Left renal cortex interstitium (tissue), 4 donors: ENCODE measurements around the gene GARNL3. TPM values are rescaled to one million over a fixed set of nuclear protein-coding genes. Genes with fewer than 3 reads are reported as not detected.
A peak's percentile ranks its signal among the peaks of the same experiment; 100 is the strongest.

Source experiments
- DNase-seq, 4 donors: peaks; one replicate each; pipeline ENCODE4 v3.0.0-alpha.2; 2013; ENCODE audit warnings: low read depth in 4 of 4, low spot score in 2 of 4, missing footprints in 1 of 4
- polyA plus RNA-seq, 4 donors: library from polyadenylated mRNA; unstranded; fragments of 120-200 nt; gene quantifications; one replicate each; pipeline ENCODE4 v1.2.1, GENCODE V29; 2013; ENCODE audit not compliant: insufficient read length in 4 of 4

GARNL3 gene
- polyA plus RNA-seq, 4 donors: 12.9 to 19.8 (median 16.7) TPM

- DNase-seq: no peak
These were observed 31.6 kb upstream of the GARNL3 start for GRCh38 chr9:127232833-127233549.

DNA sequence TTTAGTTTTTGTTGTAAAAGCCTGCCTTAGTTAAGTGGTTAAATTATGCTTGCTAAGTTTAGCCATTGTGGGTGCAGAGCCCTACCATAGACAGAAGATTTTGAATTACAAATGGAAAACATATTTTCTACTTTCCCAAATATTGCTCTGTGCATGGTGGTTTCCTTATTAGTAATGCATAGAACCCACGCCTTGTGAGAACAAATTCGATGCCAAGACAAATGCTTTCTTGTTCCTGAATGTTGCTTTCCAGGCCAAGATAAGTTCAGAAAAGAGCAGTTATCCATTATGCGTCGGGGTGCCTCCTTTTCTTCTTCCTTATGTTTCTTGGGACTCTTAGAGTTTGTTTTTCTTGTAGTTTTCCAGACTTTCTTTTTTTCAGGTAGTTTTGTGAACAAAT, 31.0 kb upstream of the GARNL3 start:
- no peak for DNase-seq

DNA sequence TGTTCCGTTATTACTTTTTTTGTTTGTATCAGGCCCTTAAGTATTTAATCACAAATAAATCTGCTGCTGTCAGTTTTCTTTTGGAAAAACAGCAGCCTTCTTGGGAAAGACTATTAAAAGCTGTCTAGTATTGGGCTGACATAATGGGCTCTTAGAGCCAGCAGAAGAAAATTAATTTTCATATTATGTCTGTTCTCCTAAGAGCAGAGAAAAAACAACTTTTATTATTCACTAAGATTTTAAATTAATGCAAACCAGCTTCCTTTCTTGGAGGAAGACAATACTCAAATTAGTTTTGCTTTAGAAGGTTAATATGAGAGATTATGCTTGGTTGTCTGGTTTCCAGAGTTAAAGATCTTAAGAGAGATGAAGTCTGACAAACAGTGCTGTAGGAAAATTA, 30.6 kb upstream of the GARNL3 start:
- DNase-seq: no peak

- no peak for DNase-seq
These were observed 26.8 kb upstream of the GARNL3 start for GRCh38 chr9:127237801-127238200.

DNA sequence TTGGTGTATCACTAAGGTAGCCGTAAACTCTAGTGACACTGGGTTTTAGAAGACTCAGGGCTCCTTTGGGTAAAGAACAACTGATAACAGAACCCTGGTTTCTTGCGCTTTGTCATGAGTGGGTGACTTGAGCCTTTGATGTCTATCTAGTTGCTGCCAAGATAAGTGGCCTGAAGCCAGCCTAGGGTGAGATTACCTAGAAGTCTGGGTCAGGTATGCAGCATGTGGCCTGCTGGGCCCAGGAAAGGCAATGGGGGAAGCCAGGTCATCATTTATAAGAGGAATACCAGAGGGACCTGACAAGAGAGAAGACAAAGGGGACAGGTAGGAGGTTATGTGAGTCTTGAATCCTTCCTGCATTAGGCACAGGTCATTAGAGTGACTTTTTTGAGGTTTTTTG, 23.2 kb upstream of the GARNL3 start:
- DNase-seq: no peak

DNA sequence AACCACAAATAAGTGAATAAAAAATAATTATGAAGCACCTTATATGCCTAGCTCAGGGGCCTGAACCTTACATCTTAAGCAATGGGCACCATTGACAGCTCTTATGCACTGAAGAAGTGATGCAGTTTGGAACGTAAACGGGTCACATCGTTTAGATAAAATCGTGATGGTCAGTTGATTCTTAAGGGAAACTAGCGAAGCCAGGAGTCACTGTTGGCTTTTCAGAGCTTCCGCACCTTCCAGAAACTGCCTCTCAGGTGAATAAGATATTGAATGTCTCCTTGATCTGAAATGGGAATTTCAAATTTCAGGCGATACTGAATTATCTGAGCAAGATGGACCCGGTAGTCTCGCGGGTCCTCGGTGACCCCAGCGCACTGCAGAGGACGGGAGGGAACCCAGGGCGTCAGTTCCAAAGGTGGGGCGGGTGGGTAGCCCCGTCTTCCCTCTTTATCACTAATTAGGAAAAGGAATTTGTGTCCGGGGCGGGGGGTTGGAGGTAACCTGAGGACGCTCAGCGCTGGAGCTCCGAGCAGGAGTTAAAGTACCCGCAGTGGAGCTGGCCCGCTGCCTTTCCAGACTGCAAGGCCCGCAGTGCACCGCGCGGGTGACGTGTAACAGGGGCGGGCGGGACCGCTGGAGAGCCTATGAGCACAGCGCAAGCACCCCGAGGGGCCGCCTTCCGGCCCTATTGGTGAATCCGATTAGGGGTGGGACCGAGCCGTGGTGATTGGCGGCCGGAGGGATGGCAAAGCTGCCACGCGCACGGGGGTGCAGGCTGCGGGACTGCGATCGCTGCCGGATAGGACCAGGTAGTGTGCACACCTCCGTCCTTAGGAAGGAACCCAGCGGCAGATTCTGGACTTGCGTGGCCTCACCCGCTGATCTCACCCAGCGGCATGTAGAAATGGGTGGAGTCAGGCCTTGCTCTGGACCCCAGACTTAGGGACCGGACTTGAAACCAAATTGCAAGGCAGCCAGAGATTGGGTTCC, 19.7 kb upstream of the GARNL3 start:
- peak; percentile 74 to 94 (median 86) for DNase-seq

- DNase-seq: no peak
These were observed 18.9 kb upstream of the GARNL3 start for GRCh38 chr9:127245637-127246164.

GRCh38 chr9:127248241-127248640, 16.3 kb upstream of the GARNL3 start:
- DNase-seq: no peak

DNA sequence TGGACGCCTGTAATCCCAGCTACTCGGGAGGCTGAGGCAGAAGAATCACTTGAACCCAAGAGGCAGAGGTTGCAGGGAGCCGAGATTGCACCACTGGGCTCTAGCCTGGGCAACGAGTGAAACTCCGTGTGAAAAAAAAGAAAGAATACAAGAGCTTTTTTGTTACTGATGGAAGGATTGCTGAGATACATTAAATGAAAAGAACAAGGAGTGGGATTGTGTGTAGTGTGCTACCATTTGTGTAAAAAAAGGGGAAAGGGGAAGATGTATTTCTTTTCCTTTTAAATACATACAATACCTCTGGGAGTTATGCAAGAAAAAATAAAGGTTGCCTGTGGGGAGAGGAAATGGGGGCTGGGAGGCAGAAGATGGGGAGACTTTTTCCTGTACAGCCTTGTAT, 14.7 kb upstream of the GARNL3 start:
- no peak for DNase-seq

DNA sequence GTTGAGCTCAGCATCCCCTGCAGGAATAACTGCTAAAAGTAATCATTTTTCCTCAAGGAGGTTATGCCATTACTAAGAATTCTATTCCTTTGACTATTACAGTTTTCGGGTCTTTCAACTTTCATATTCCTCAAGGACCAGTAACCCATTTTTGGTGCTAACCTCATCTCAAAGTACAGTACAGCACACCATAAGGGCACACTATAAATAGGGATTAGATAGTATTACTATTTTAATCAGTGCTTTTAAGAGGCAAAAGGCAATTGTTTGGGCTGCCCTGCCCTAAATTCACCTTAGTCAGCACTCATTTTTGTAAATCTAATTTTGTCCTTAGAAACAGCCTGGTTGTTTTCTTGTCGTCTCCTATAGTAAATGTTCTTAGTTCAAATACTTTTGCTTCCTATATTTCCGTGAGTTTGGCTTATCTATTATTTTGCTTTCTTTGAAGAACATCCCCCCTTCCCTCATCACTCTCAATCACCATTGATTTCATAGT, 13.6 kb upstream of the GARNL3 start:
- no peak for DNase-seq

GRCh38 chr9:127252410-127253318, 11.9 kb upstream of the GARNL3 start:
- DNase-seq: no peak

DNA sequence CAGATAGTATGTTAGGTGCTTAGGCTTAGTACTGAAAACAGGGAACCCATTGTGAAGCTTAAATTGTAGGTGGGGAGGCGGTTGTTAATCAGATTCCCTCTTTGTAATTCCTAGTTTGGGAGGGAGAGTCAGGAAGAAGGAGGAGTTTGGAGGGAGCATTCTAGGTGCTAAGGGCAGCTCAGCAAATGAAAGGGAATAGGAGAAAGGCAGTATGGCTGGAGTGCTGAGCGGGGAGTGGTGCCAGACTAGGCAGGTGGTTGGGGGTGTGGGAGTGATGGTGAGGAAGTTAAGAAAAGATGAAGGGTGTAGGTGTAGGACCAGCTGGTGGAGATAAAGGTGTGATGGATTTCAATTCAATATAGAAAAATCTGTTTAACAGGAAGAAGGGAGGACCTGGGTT, 11.1 kb upstream of the GARNL3 start:
- no peak for DNase-seq

DNA sequence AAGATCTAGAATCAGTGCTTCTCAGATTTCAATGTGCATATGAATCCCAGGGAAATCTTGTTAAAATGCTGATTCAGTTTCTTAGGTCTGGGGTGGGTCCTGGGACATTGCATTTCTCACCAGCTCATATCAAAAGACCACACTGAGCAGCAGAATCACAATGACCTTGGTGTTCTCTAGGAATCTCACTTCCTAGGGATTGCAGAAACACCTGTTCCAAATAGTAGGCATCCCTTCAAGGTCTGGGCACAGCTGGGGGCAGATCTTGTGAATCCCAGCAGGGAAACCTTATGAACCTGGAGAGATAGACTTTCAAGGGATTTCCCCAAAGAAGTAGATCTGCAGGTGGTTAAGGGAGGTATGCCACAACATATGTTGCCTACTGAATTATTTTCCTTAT, 8.9 kb upstream of the GARNL3 start:
- no peak for DNase-seq

GRCh38 chr9:127256324-127256723, 8.2 kb upstream of the GARNL3 start:
- DNase-seq: no peak

DNA sequence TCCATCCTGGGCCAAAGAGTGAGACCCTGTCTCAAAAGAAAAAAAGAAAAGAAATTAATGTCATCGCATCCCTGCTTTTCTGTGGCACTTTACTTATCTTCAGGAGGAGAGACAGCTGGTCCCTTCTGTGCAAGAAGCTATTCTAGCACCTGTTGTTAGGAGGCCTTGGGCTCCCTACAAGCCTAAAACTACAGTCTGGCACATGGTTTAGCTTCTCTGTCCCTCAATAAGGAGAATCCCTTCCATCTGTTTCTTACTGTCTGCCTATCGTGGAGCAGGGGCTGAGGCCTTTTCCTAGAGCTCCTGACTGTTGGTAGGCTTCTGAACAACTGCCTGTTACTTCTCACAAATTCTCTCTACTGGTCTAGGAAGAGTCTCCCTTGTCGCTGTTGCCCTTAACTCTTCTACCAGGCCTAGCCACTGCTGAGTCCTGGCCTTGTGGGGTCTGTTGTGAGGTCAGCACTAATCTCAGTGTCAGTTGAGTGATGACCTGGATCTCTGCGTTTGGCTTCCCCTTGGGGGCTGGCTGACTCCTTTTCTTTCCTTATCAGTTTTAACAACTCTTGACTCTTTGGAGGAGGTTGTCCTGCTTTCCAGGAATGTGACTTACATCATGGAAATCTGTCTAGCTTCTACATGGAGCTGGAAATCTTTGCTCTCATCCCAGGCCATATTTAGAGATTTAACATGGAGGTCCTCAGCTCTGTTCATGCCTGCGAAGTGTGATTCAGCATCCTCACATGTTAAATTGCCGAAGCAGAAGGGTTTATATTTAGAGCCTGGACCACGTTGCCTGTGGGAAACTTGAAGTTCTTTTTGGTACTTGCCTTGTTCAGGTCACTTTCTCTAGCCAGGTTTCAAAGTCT, 5.7 kb upstream of the GARNL3 start:
- no peak for DNase-seq

DNA sequence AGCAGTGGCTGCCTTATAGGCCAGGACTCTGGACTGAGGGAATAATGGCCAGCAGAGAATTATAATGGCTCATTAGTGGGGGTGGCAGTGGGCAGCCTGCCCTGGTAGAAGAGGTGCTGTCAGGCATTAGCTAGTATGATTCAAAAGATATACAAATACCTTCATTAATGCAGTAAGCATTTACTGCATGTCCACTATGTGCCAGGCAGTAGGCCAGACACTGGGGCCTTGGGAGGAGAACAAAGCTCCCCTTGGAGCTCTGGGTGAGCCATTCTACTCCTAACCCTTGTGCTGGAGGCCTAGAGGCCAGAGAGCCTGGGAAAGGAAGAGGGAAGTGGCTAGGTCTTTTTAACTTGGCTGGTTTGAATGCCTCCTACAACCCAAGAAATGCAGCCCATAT, 2.0 kb upstream of the GARNL3 start:
- no peak for DNase-seq

DNA sequence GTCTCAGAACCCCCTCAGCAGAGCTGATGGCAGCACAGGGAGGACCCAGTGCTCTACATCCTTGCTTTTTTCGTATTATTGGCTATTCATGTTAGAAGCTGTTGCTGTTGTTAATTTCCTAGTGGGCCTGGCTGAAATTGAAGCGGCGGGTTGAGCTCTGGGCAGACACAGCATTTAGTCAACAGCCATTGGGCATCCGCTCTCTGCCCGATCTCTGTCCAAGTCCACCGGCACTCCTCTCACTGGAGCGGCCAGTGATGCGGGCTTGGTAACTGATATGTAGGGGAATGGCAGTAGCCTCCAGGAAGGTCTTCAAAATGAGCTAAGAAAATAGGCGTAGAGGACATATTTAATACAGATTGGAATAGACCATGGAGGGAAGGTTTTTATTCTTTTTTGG, 1.3 kb upstream of the GARNL3 start:
- DNase-seq: no peak

GRCh38 chr9:127263664-127264063, 910 bp upstream of the GARNL3 start:
- DNase-seq: no peak

DNA sequence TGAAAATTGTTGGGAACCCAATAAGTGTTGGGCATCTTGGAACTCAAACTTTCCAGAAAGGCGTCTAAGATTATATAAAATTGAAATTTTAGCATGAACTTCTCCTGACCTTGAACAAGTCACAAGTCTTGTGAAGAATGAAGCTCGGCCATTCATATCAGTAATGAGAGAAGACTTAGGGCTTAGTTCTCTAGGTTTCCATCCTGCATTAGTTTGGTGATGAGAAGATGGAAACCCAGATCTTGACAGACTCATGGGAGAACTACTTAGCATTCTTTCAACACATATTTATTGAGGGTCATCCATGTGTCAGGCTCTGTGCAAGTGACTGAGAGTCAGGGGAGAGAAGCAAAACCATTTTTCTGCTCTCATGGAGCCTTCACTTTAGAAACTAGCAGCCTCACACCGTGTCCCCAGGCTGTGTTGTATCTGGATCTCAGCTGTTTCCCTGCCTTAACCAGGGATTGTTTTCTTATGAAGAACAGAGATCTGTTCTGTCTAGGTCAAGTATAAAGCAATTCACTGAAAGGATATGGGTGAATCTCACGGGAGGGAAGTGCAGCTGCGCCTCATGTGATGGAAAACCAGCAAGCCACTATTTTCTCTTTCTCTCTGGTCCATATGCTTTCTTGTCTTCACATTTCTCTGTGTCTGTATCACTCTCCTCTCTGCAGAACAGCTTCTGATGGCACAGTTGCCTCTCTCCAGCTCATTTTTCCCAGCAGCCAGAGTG, 3.4 kb downstream of the GARNL3 start:
- DNase-seq: no peak
